NT2/D1 (cell line): Measurements from ENCODE around the gene FOXP1.

Experiments used
- YY1 ChIP-seq: IDR thresholded peaks from 2 replicates; pipeline ENCODE4 v1.6.1; 2011; ENCODE audit not compliant: insufficient read length, insufficient read depth
- ZNF274 ChIP-seq: IDR thresholded peaks from 2 replicates; pipeline ENCODE4 v1.6.1; 2011; ENCODE audit warnings: mild to moderate bottlenecking, low read depth, low read length

- no peak for TF ChIP-seq ZNF274
- TF ChIP-seq YY1 = no peak
Measured at GRCh38 chr3:71444861-71445259, 138.7 kb downstream of the FOXP1 start.
